H1 (cell line): ENCODE measurements around the gene PCNX1. TPM values are rescaled to one million over a fixed set of nuclear protein-coding genes. Genes with fewer than 3 reads are reported as not detected.

Experiments used
- BACH1 ChIP-seq: IDR thresholded peaks from 2 replicates; pipeline ENCODE4 v1.6.1; 2012; ENCODE audit warnings: low read length, improper control_type of control experiment
- BCL11A ChIP-seq, 2 experiments: IDR thresholded peaks; one replicate each; pipeline ENCODE4 v1.6.1; 2011; ENCODE audit warnings: low read depth in 2 of 2, low read length in 2 of 2, mild to moderate bottlenecking in 2 of 2
- CHD2 ChIP-seq: IDR thresholded peaks from 2 replicates; pipeline ENCODE4 v1.6.1; 2012; ENCODE audit warnings: low read length, improper control_type of control experiment
- CREB1 ChIP-seq: IDR thresholded peaks from 2 replicates; pipeline ENCODE4 v1.6.1; 2012; ENCODE audit warnings: inconsistent platforms
- EZH2 ChIP-seq: fragments of 200-600 bp; sonication (generic); IDR thresholded peaks from 2 replicates; pipeline ENCODE4 v1.7.1; 2012; ENCODE audit warnings: low read depth, mild to moderate bottlenecking, moderate library complexity, low read length, inconsistent platforms; ENCODE audit not compliant: severe bottlenecking
- PHF8 ChIP-seq: fragments of 200-600 bp; sonication (generic); conservative IDR thresholded peaks from 2 replicates; pipeline ENCODE4 v1.7.1; 2012; ENCODE audit warnings: low read depth, mild to moderate bottlenecking, inconsistent platforms, low read length, moderate library complexity
- POLR2AphosphoS5 ChIP-seq: IDR thresholded peaks from 2 replicates; pipeline ENCODE4 v1.6.1; 2011; ENCODE audit warnings: low read depth, low read length
- POU5F1 ChIP-seq: IDR thresholded peaks from 2 replicates; pipeline ENCODE4 v1.6.1; 2011; ENCODE audit warnings: low read depth, mild to moderate bottlenecking, low read length, moderate library complexity
- RAD21 ChIP-seq, 2 experiments: IDR thresholded peaks in 1 of 2; conservative IDR thresholded peaks in 1 of 2; 2 replicates each; pipeline ENCODE4 v1.6.1; 2011; ENCODE audit warnings: low read depth in 2 of 2, low read length in 2 of 2, improper control_type of control experiment in 1 of 2, inconsistent platforms in 1 of 2, mild to moderate bottlenecking in 1 of 2, moderate library complexity in 1 of 2
- SRF ChIP-seq: IDR thresholded peaks from 2 replicates; pipeline ENCODE4 v1.6.1; 2011; ENCODE audit warnings: mild to moderate bottlenecking, low read depth, low read length, moderate library complexity
- polyA plus RNA-seq, 7 experiments: library from polyadenylated mRNA; depleted of rRNA in 3 of 7; stranded (reverse) in 5 of 7; unstranded in 2 of 7; fragments of >200 nt in 5 of 7; fragments of 200-250 nt in 2 of 7; gene quantifications; 1 replicate in 5 of 7; 2 replicates in 1 of 7; 4 replicates in 1 of 7; pipeline versions ENCODE4 v1.2.1 to v1.2.3, GENCODE V29; 2011 to 2013; ENCODE audit warnings: missing spikeins in 2 of 7, mixed read lengths in 2 of 7
- total RNA-seq: library from RNA; stranded (reverse); fragmentation: NEBNext Ultra II Directional; extraction: Animal tissue kit (Norgen Biotek cat#: 25700); gene quantifications from 2 replicates; pipeline ENCODE4 v1.2.1, GENCODE V29; 2021
- TF ChIP-seq, protein P1 (sequence below): fragments of 300-600 bp; sonication (generic); IDR thresholded peaks from 2 replicates; pipeline ENCODE4 v1.7.1; 2012; ENCODE audit warnings: low read length, moderate library complexity, mild to moderate bottlenecking, inconsistent platforms; ENCODE audit not compliant: insufficient replicate concordance
- TF ChIP-seq, protein P2 (sequence below): IDR thresholded peaks from 2 replicates; pipeline ENCODE4 v1.6.1; 2012; ENCODE audit warnings: inconsistent platforms

The PCNX1 gene
- total and polyA plus RNA-seq, 2 of the 8 experiments (the other 6 are each of a cell fraction or from before 2014, with no cell fraction given): 37.7 to 53.2 TPM

DNA sequence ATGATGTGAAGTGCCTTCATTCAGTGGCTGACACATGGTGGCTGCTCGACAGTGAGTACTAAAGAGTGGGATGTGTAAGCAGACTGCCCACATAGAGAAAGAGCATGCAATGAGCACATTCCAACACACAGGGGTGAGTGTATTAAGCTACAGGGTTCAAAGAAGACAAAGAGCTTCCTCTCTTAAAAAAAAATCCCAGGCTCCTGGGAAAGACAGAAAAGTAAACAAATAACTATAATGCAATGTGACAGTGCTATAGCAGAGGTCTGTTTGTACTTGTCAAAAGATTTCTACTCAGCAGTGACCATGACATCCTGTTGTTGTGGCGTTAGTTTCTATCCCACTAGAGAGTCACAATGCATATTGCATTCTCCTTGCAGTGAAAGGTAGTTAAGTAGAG lies 12.4 kb upstream of the PCNX1 start (continued):
- TF ChIP-seq, protein P1, sequence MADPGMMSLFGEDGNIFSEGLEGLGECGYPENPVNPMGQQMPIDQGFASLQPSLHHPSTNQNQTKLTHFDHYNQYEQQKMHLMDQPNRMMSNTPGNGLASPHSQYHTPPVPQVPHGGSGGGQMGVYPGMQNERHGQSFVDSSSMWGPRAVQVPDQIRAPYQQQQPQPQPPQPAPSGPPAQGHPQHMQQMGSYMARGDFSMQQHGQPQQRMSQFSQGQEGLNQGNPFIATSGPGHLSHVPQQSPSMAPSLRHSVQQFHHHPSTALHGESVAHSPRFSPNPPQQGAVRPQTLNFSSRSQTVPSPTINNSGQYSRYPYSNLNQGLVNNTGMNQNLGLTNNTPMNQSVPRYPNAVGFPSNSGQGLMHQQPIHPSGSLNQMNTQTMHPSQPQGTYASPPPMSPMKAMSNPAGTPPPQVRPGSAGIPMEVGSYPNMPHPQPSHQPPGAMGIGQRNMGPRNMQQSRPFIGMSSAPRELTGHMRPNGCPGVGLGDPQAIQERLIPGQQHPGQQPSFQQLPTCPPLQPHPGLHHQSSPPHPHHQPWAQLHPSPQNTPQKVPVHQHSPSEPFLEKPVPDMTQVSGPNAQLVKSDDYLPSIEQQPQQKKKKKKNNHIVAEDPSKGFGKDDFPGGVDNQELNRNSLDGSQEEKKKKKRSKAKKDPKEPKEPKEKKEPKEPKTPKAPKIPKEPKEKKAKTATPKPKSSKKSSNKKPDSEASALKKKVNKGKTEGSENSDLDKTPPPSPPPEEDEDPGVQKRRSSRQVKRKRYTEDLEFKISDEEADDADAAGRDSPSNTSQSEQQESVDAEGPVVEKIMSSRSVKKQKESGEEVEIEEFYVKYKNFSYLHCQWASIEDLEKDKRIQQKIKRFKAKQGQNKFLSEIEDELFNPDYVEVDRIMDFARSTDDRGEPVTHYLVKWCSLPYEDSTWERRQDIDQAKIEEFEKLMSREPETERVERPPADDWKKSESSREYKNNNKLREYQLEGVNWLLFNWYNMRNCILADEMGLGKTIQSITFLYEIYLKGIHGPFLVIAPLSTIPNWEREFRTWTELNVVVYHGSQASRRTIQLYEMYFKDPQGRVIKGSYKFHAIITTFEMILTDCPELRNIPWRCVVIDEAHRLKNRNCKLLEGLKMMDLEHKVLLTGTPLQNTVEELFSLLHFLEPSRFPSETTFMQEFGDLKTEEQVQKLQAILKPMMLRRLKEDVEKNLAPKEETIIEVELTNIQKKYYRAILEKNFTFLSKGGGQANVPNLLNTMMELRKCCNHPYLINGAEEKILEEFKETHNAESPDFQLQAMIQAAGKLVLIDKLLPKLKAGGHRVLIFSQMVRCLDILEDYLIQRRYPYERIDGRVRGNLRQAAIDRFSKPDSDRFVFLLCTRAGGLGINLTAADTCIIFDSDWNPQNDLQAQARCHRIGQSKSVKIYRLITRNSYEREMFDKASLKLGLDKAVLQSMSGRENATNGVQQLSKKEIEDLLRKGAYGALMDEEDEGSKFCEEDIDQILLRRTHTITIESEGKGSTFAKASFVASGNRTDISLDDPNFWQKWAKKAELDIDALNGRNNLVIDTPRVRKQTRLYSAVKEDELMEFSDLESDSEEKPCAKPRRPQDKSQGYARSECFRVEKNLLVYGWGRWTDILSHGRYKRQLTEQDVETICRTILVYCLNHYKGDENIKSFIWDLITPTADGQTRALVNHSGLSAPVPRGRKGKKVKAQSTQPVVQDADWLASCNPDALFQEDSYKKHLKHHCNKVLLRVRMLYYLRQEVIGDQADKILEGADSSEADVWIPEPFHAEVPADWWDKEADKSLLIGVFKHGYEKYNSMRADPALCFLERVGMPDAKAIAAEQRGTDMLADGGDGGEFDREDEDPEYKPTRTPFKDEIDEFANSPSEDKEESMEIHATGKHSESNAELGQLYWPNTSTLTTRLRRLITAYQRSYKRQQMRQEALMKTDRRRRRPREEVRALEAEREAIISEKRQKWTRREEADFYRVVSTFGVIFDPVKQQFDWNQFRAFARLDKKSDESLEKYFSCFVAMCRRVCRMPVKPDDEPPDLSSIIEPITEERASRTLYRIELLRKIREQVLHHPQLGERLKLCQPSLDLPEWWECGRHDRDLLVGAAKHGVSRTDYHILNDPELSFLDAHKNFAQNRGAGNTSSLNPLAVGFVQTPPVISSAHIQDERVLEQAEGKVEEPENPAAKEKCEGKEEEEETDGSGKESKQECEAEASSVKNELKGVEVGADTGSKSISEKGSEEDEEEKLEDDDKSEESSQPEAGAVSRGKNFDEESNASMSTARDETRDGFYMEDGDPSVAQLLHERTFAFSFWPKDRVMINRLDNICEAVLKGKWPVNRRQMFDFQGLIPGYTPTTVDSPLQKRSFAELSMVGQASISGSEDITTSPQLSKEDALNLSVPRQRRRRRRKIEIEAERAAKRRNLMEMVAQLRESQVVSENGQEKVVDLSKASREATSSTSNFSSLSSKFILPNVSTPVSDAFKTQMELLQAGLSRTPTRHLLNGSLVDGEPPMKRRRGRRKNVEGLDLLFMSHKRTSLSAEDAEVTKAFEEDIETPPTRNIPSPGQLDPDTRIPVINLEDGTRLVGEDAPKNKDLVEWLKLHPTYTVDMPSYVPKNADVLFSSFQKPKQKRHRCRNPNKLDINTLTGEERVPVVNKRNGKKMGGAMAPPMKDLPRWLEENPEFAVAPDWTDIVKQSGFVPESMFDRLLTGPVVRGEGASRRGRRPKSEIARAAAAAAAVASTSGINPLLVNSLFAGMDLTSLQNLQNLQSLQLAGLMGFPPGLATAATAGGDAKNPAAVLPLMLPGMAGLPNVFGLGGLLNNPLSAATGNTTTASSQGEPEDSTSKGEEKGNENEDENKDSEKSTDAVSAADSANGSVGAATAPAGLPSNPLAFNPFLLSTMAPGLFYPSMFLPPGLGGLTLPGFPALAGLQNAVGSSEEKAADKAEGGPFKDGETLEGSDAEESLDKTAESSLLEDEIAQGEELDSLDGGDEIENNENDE: no peak
- TF ChIP-seq SRF (no peak), EZH2 (no peak), POLR2AphosphoS5 (no peak), BCL11A (IDR thresholded peaks at IDR 0.05; ENCODE audit: low read depth in 2 of 2, low read length in 2 of 2) (no peak), BACH1 (no peak), PHF8 (no peak), CHD2 (no peak), RAD21 (IDR thresholded peaks at IDR 0.05 in 1 of 2, conservative IDR thresholded peaks at IDR 0.05 in 1 of 2; ENCODE audit: low read depth in 2 of 2, low read length in 2 of 2) (no peak), POU5F1 (no peak), CREB1 (no peak)
- TF ChIP-seq, protein P2, sequence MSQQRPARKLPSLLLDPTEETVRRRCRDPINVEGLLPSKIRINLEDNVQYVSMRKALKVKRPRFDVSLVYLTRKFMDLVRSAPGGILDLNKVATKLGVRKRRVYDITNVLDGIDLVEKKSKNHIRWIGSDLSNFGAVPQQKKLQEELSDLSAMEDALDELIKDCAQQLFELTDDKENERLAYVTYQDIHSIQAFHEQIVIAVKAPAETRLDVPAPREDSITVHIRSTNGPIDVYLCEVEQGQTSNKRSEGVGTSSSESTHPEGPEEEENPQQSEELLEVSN: no peak
